ENCODE data around the gene MED16.
"Not testable (repeated sequence)": the region's sequence is repeated elsewhere in the genome, so short reads cannot be mapped to it uniquely, and the experiment has no call there.

Gene MED16

GRCh38 chr19:869245-870177 is 23.5 kb downstream of the MED16 start:
- DNase-seq: no peak

GRCh38 chr19:868458-869244 is 24.3 kb downstream of the MED16 start:
- DNase-seq: no peak

GRCh38 chr19:867855-868457 is 25.0 kb downstream of the MED16 start:
- DNase-seq: no peak

GRCh38 chr19:867301-867793 is 25.6 kb downstream of the MED16 start:
- no peak for DNase-seq

- DNase-seq: no peak
These were observed 26.2 kb downstream of the MED16 start for GRCh38 chr19:866769-867300.

GRCh38 chr19:863315-863620 is 29.7 kb downstream of the MED16 start:
- DNase-seq: no peak

GRCh38 chr19:862581-863314 is 30.2 kb downstream of the MED16 start:
- DNase-seq: peak in 1 of 2 donors; percentile 48

GRCh38 chr19:861756-862580 is 31.0 kb downstream of the MED16 start:
- DNase-seq: peak; percentile 32 to 64

GRCh38 chr19:861141-861755 is 31.7 kb downstream of the MED16 start:
- no peak for DNase-seq

- peak; percentile 13 to 60 for DNase-seq
These were observed 33.8 kb downstream of the MED16 start, which contains the start of gene CFD for GRCh38 chr19:858868-859843. Gene CFD (plus strand): TSS chr19:859664. CDS start chr19:859690, 26 bp downstream.

- DNase-seq: no peak
These were observed 34.7 kb downstream of the MED16 start for GRCh38 chr19:858284-858683.

GRCh38 chr19:855566-856120 is 37.3 kb downstream of the MED16 start:
- no peak for DNase-seq

- no peak for DNase-seq
These were observed 37.8 kb downstream of the MED16 start for GRCh38 chr19:855142-855541.

GRCh38 chr19:854549-854948 is 38.4 kb downstream of the MED16 start:
- no peak for DNase-seq

- not testable (repeated sequence) for DNase-seq
These were observed 39.3 kb downstream of the MED16 start for GRCh38 chr19:853614-854220.

GRCh38 chr19:853014-853585 is 39.9 kb downstream of the MED16 start:
- no peak for DNase-seq

- DNase-seq: peak in 1 of 2 donors; percentile 15
These were observed 40.6 kb downstream of the MED16 start, which contains the start of gene ELANE for GRCh38 chr19:852136-853013. Gene ELANE (plus strand): TSS chr19:852303. CDS start chr19:852329, 26 bp downstream.

Data from bone marrow (tissue), 2 donors.